GM21381 (cell line): ENCODE results near the gene POLR1E.

Experiments used
- ATAC-seq: cut with Tn5 transposase; IDR thresholded peaks from one replicate; pipeline ENCODE4 v1.9.1; 2021; ENCODE audit warnings: mild to moderate bottlenecking, moderate library complexity; ENCODE audit not compliant: unreplicated experiment

POLR1E gene

GRCh38 chr9:37531699-37532098 is 46.0 kb downstream of the POLR1E start:
- no peak for ATAC-seq

GRCh38 chr9:37534412-37534811 is 48.7 kb downstream of the POLR1E start:
- ATAC-seq: no peak

GRCh38 chr9:37534901-37535300 is 49.2 kb downstream of the POLR1E start:
- no peak for ATAC-seq

- no peak for ATAC-seq
These were observed 52.4 kb downstream of the POLR1E start for GRCh38 chr9:37538099-37538498.

GRCh38 chr9:37539634-37540033 is 53.9 kb downstream of the POLR1E start:
- no peak for ATAC-seq

GRCh38 chr9:37540634-37541033 is 54.9 kb downstream of the POLR1E start:
- no peak for ATAC-seq

- no peak for ATAC-seq
These were observed 55.7 kb downstream of the POLR1E start for GRCh38 chr9:37541465-37541864.

- no peak for ATAC-seq
These were observed 56.7 kb downstream of the POLR1E start for GRCh38 chr9:37542488-37542887.

- ATAC-seq: no peak
These were observed 57.1 kb downstream of the POLR1E start for GRCh38 chr9:37542895-37543294.

- ATAC-seq: no peak
These were observed 57.7 kb downstream of the POLR1E start for GRCh38 chr9:37543468-37543867.

- ATAC-seq: no peak
These were observed 61.7 kb downstream of the POLR1E start for GRCh38 chr9:37547328-37547878.

- ATAC-seq: no peak
These were observed 63.8 kb downstream of the POLR1E start for GRCh38 chr9:37549527-37549926.

- ATAC-seq: no peak
These were observed 65.0 kb downstream of the POLR1E start for GRCh38 chr9:37550781-37551180.

- no peak for ATAC-seq
These were observed 65.7 kb downstream of the POLR1E start for GRCh38 chr9:37551468-37551867.

- ATAC-seq: no peak
These were observed 66.1 kb downstream of the POLR1E start for GRCh38 chr9:37551888-37552287.
